DMS53 (cell line): ENCODE data around the gene PRDM13.
A peak's percentile ranks its signal among the peaks of the same experiment; 100 is the strongest.
"Not testable (repeated sequence)": the region's sequence is repeated elsewhere in the genome, so short reads cannot be mapped to it uniquely, and the experiment has no call there.

Experiments used
- DNase-seq: peaks from one replicate; lab custom pipeline; 2025; lab: John Stamatoyannopoulos, UW

PRDM13 gene

DNA sequence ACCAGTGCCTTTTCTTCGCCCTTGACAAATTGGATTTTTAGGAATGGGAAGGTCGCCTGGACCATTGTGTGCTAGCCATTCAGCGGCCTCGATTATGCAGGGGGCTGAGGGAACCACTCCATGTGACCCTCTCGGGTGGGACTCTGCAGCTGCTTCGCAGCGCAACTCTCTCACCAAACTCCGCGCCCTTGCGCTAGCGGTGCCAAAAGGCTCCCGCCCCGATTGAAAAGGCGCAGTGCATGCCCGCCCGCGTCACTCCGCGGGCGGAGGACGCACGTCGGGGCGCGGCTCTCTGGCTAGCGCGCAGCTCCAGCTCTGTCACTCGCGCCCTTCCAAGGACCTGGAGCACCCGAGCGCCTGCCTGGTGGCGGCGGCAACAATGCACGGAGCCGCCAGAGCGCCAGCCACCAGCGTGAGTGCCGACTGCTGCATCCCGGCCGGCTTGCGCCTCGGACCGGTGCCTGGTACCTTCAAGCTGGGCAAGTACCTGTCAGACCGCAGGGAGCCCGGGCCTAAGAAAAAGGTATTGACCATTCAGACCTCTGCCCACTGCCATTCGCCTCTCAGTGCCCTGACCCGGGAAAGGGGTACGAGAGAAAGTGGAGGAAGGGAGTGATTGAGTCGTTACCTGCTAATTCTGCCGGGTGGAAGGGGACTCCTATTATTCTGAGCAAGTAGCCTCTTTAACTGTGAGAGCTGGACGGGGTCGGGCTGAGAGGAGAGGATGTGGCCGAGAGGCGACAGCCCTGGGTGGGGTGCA is at the start of gene PRDM13:
Gene PRDM13, plus strand, starts transcription at position 178 of the 760 bp plus-strand sequence. Its CDS starts 202 bp downstream, at position 380.
- peak; percentile 11 for DNase-seq

DNA sequence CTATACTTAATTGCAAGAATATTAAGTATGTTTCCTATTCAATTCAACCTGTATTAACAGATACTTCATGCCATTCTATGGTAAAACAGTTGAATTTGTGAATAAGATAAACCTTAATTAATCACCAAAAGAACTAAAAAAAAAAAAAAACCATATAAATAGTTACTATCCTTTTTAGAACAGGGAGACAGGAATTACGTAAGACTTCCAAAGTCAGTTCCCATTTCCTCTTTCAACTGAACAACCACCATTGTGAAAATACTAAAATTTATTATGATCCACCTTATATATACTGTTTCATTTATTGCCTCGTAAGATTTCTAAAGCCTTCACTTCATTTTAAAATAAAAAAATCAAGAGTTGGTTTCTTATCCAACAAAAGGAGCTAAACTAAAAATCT is 47.6 kb upstream of the PRDM13 start:
- no peak for DNase-seq

DNA sequence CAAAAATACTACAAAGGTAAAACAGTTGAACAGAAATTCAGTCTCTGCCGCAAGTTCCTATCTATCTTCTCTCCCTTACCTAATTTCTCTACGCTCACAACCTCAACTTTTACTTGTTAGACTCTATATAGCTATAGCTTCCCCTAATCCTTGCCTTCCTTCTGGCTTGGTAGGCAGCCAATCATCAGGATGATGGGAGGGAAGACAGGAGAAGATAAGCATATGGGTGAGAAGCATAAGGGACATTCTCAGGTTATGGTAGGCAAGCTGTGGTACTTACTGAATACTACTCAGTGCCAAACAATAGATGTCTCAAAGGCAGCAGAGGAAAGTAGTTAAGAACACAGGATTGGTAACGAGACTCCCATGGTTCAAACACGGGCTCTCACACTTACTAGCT is 46.0 kb upstream of the PRDM13 start:
- no peak for DNase-seq

DNA sequence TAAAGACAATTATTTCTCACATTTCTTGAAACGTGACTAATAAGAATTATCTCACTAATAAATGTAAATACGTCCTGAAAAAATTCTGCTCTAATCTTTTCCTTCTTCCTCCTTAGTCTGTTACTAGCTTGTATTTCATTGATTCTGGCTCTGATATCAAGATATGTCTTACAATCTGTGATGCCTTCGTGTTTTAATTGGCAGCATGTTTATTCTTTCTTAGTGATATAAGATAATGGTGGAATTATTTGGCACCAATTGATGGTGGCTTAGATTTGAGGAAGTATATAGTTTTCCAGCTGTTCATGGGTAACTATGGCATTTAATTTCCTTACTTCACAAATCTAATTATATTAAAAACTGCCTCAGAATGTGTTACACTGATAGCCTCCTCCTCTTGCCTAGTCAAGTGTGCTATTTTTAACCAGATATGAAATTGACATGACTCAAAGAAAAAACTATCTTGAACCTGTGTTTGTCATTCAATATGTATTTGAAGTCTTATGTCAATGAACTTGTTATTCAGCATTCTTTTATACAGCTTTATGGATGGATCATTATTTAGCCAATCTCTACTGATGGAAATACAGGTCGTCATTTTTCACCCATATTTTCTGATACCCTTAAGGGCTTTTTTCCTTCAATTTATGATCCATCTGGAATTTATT is 43.4 kb upstream of the PRDM13 start:
- no peak for DNase-seq

DNA sequence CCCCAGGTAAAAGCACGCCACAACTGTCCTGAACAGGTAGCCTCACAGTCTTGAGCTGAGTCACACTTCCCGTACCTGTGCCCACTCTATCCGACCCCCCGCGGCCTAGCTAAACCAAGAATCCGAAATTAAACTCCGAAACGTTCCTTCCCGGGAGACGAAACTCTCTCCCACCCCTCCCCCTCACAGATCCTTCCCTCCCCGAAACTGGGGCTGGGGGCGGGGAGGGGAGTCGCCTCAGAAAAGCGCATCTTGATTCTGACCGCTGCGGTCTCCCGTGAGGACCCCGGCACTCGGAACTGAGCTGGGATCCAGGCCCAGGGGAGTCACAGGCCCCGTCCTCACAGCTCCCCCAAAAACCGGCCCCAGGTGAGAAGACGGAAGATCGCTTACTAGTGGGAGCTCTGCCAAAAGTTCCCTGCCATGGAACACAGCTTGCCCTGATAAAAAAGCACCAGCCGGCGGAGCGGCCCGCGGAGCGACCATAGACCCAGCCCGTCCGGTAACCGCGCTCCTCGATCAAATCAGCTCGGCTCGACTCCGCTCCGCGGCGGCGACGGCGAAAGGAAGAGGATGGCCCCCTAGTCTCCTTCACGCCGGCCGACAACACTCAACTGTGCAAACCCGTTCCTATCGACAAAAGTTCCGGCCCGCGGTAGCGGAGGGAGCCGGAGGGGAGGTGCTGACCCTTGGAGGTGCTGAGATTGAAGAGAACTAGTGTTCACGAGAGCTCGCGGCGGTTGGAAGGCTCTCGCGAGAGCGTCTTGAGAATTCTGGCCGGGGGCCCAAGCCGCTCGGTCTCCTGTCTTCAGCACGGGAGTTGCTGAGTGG is 38.3 kb upstream of the PRDM13 start, which contains the start of gene CCNC:
Gene CCNC, minus strand, starts transcription at position 558 of the 831 bp plus-strand sequence. Its CDS starts 133 bp downstream, at position 425.
- DNase-seq = peak; percentile 97

DNA sequence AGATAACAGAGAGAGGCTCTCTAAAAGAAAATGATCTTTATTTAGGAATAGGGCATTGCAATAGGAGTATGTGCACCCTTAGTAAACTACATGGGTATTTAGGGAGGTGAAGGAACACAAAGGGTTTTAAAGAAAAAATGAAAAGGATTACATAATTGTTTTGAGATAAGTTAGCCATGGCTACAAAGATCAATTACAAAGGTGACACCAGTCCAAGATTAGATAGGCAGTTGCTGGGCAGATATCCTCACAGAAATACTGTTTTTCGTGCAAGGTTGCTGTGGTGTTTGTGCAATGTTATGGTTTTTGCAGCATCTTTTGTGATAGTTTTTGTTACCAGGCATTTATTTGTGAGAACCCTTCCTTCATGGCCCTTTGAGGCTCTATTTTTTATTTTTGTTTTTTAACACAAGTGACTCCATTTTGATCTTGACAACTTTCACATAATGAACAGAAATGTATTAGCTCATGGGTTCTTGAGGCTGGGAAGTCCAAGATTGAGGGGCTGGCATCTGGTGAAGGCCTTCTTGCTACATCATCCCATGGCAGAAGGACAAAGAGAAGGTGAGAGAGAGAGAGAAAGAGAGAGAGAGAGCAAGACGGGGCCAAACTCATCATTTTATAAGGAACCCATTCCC is 32.5 kb upstream of the PRDM13 start:
- DNase-seq = no peak

DNA sequence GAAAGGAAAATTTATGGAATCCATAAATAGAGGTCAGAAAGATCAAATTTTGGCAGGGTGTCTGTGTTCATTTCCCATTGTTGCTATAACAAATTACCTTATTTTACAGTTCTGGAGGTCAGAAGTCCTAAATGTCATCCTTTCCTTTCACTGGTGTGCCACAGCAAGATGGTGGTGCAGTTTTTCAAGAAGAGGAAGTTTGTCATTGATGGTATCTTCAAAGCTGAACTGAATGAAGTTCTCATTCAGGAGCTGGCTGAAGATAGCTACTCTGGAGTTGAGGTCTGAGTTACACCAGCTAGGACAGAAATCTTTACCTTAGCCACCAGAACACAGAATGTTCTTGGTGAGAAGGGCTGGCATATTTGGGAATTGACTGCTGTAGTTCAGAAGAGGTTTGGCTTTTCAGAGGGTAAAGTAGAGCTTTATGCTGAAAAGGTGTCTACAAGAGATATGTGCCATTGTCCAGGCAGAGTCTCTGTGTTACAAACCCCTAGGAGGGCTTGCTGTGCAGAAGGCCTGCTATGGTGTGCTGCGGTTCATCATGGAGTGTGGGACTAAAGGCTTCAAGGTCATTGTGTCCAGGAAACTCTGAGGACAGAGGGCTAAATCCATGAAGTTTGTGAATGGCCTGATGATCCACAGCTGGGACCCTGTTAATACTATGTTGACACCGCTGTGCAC is 30.9 kb upstream of the PRDM13 start:
- DNase-seq = no peak

DNA sequence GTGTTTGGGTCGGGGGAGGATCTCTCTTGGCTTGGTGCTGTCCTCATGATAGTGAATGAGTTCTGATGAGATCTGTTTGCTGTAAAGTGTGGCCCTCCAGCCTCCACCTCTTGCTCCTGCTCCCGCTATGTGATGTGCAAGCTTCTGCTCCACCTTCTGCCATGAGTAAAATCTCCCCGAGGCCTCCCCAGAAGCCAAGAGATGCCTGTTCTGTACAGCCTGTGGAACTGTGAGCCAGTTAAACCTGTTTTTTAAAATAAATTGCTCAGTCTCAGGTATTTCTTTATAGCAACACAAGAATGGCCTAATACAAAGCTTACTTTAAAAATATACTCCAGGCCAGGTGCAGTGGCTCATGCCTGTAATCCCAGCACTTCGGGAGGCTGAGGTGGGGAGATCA is 26.9 kb upstream of the PRDM13 start:
- no peak for DNase-seq

DNA sequence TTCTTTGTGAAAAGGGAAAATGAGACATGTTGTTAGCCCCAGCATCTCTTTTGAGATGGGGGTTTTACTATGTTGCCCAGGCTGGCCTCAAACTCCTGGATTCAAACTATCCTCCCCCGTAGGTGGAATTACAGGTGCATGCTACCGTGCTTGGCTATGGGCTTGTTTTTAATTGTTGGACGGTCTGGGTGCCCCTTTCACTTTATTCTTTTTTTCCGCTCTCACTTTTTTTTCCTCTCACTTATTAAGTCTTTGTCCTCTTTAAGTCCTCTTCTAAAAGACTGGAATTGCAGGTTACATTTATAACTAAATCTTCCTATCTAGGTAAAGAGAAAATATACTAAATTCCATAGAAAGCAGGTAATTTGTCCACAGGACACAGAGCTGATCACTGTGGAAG is 18.8 kb upstream of the PRDM13 start:
- no peak for DNase-seq

DNA sequence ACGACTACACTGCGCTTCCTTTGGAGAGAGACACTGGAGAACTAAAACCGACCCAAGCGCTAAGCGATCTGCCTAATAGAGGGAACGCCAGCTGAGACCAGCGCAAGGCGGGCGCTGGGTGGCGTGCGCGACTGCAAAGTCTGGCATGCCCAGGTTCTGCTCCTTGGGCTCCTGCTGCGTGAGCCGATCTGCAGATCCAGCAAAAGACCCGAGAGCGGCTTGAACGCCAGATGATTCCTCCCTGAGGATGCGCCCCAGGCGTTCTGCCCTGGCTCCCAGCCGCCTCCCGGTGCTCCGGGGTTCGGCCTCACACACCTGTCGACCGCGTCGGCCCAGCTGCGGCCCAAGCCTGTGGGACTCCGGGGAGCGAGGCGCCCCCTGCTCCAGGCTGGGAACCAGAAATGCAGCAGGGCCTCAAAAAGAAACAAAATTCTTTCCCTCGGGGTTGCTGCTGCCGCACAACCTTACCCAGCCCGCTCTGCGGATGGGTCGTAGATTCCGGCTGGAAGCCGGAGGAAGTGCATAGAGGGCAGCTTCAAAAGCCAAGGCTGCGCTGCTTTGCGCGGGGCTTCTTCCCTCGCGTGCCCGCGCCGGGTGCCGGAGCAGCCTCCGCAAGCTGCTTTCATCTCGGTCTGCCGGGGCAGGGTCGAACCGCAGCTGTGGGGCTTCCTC is 17.9 kb upstream of the PRDM13 start:
- DNase-seq = peak; percentile 90

DNA sequence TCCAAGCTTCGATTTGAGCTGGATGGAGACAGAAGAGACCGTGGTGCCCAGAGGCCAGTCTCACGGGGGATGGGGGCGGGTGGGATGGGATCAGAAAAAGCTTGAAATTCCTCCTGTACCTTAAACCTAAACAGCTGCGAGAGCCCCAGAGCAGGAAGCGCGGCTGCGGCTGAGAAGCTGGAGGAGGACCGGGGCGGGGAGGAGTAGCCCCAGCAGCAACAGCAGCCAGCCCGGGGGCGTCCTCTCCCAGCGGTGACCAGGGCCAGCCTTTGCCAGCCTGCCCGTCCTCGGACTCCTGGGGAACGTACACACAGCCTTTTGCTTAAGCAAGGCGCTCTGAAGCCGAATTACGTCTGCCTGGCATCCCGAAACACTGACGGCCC is 17.4 kb upstream of the PRDM13 start:
- peak; percentile 67 for DNase-seq

DNA sequence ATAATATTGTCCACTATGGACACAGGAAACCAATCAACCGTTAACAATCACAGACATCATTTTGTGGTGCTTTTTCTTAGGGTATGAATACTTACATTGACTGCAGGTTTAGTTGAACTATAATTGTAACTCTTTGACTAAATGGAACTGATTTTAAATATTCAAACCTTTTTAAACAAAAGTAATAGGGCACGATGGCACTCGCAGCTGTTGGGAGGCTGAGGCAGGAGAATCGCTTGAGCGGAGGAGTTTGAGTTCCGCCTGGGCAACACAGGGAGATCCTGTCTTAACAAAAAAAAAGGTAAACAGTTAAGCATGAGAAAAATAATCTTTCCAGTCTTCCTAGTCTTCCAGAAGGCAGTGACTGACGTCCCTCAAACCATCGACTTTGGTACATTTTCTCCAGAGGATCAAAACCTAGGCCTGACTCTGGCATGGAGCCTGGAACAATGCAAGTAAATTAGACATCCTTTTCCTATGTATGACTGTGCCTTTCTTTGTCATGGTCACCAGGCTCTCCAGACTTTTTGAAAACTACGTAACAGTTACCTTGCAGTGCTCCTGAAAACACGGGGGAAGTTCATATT is 16.6 kb upstream of the PRDM13 start:
- DNase-seq = no peak

DNA sequence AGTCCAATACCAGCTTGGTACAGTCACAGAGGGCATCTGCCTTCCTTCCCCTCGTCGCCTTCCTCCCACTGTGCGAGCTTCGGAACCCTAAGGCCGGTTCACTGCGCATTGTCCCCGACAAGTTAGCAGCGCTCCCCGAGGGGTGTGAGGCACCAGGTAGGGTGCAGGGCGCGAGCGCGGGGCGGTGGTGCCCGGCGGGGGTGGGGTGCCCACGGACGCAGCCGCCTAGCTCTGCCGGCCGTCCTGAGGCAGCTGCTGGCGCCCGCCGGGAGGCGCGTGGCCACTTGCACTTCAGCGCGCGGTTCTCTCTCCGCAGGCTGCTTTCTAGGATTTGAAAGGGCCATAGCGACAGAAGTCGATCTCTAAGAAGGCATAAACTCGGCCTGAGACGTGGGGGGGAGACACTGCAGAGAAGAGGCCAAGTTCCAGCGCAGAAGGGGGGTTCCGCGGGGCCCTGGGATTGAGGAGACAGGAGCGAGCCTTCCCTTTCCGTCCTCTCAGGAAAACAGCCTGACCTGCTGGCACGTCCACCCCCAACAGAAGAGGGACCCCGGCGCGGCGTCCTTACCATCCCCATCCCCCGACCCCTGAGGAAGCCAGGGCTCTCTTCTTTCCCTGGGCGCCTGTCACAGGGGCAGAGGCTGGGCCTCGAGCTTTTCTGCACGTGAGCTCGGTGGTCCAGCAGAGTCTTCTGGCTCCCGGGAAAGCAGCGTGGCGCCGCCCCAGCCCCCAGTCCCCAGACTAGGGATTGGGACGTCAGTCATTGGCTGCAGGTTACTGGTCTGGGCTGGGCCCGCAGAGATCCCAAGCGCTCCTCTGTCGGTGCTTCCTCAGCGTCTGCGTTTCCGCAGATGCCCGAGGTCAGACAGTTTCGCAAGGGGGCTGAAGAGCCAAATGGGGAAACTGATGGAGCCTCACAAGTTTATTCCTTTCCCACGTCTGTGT is 15.6 kb upstream of the PRDM13 start:
- DNase-seq = peak; percentile 66

DNA sequence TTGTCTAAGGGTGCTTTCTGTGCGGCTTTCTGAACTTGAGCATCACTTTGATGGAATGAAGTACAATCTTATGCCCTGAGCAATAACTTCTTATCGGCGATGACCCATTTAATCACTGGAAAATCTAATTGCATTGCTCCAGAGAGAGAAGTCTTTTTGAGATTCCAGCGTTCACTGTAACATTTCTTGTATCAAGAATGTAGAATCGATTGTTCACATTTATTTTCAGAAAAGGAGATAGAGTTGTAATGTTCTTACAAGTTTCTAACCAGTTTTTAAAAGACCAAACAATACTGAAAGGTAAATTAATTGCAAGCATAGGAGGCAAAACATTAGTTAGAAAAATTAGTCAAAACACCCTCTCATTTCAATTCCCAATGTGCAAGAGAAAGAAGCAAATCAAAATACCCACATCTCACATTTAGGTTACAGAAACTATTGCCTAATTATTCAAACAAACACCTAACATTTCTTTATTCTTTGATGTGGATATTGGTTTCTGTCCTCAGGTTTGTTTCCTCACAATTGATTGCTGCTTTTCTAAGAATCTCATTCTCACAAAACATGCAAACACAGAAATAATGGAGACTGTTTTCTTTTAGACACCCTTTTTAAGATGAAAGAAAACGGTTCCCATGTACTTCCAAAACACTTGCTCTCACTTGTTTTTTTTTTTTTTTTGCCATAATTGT is 14.8 kb upstream of the PRDM13 start:
- no peak for DNase-seq

DNA sequence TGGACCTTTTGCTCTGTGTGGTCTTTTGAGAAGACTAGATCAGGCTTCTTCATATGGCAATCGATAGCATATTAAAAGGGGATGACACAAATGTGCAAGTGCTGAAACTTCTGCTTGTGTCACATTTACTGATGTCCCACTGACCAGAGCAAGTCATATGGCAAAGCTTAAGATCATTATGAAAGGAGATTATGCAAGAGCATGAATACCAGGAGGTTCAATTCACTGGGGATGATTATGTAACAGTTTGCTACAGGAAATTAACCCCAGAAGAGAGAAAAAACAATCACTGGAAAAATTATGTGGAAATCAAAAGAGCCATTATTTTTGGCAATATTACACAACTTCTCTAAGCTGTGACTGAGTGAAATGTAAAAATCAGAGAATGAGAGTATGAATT is 13.7 kb upstream of the PRDM13 start:
- DNase-seq = no peak

DNA sequence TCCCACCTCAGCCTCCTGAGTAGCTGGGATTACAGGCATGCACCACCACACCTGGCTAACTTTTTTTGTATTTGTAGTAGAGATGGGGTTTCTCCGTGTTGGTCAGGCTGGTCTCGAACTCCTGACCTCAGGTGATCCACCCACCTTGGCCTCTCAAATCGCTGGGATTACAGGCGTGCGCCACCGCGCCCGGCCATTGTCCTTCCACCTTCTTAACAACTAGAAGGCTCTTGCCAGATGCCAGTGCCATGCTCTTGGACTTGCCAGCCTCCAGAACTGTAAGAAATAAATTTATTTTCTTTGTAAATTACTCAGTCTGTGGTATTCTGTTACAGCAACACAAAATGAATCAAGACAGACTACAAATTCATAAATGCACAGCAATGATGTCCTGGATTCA is 11.9 kb upstream of the PRDM13 start:
- DNase-seq = not testable (repeated sequence)

DNA sequence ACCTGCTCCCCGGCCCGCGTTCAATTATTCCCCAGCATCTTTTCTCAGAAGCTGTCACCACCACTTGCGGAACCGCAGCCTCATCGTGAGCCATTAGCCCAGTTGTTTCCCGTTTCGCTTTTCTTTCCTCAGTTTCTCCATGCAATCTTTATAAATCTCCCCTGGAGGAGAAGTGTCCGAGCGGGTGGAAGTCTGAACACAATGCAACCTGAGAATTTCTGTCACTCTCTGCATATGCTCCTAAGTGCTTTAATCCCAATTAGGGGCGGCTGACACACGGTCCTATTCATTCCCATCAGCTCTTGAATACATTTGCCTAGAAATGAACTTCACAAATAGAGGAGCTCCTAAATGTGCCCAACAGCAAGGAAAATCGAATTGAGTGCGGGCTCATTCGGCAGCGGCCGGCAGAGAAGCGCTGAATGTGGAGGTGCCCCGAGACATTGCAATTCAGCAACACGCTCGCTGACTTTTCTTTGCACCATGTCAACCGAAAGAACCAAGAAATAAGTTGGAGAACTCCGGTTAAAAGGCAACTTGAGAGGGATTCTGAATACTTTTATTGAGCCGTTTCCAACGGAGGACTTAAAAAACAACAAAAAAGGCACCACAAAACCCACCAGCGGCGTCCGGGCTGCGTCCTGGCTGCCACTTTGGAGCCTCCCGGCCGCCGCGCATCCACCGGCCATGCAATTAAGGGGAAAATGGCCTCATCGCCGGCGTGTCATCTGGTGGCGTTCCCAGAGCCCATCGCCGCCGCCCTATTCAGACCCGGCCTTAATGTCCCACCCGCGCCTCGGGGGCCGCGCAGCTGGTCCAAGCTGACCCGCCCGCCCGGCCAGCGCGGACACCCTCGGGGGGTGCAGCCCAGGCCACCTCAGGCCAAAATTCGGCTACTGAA is 3.9 kb upstream of the PRDM13 start:
- peak; percentile 47 for DNase-seq
